Right cardiac atrium (tissue), 5 donors: ENCODE results near the gene CSNK1A1. TPM values are rescaled to one million over a fixed set of nuclear protein-coding genes. Genes with fewer than 3 reads are reported as not detected.
A peak's percentile ranks its signal among the peaks of the same experiment; 100 is the strongest.
"Not testable (repeated sequence)": the region's sequence is repeated elsewhere in the genome, so short reads cannot be mapped to it uniquely, and the experiment has no call there.

Source experiments
- ATAC-seq, 2 donors: fragments of 200-7000 bp; cut with Tn5 transposase; one replicate each; pipeline versions ENCODE4 v1.8.0 to v1.9.1; 2020; ENCODE audit warnings: moderate library complexity in 2 of 2, mild to moderate bottlenecking in 1 of 2
- DNase-seq, 3 donors: peaks; one replicate each; pipeline ENCODE4 v3.0.0-alpha.2; 2020
- H3K27ac ChIP-seq: one replicate; pipeline ENCODE4 v1.5.1; 2013; ENCODE audit warnings: mild to moderate bottlenecking, low read length, control low read depth, moderate library complexity
- H3K27me3 ChIP-seq: one replicate; pipeline ENCODE4 v1.6.1; 2013; ENCODE audit not compliant: control insufficient read depth, insufficient read depth
- H3K4me1 ChIP-seq: one replicate; pipeline ENCODE4 v1.6.1; 2013; ENCODE audit warnings: low read length; ENCODE audit not compliant: control insufficient read depth, insufficient read depth
- H3K4me3 ChIP-seq: one replicate; pipeline ENCODE4 v1.5.1; 2013; ENCODE audit warnings: low read length, control low read depth
- H3K9me3 ChIP-seq: one replicate; pipeline ENCODE4 v1.6.1; 2013; ENCODE audit warnings: low read length; ENCODE audit not compliant: control insufficient read depth
- WGBS: extraction: QIAGEN DNeasy Blood & Tissue Kit; methylation state at CpG from one replicate; pipeline ENCODE4 v1.1.7; 2013; 5-methylcytosine and 5-hydroxymethylcytosine counted together
- intact Hi-C, 4 donors: fragments of 100-400 bp; cut with DNase I; formaldehyde crosslinking; loops; one replicate each; pipeline versions ENCODE4 v1.11.0 to v1.14.0; 2022 to 2023
- long read RNA-seq, 4 donors: library from polyadenylated mRNA; unstranded; transcript quantifications; one replicate each; pipeline ENCODE4 v2.0.0, GENCODE V29; 2020 to 2021
- polyA plus RNA-seq: library from polyadenylated mRNA; stranded (reverse); fragments of 200-250 nt; gene quantifications from one replicate; pipeline ENCODE4 v1.2.3, GENCODE V29; 2013
- total RNA-seq, 4 donors: library from RNA; stranded (reverse); fragmentation: NEBNext Ultra II Directional; extraction: Animal tissue kit (Norgen Biotek cat#: 25700); gene quantifications; one replicate each; pipeline ENCODE4 v1.2.1, GENCODE V29; 2021
- donor health status: healthy with polysubstance abuse.
- donor health status: DM: no; HTN: yes; CAD: no.
- donor health status: DM: no; HTN: no; CAD: no.
- donor health status: DM: no; HTN: yes; CAD: no; lungs with severe emphysema.
- donor health status: DM: yes; HTN: yes; CAD: no.

The CSNK1A1 gene
- total RNA-seq (100 to 1,000 TPM; 197 to 433 (median 236) TPM), polyA plus RNA-seq (74.5 TPM)
- long read RNA-seq, donor 1, full-length matches to known transcripts, result 268 of 333 reads
- long read RNA-seq, donor 1, partial matches to known transcripts, result 24 of 333 reads
- long read RNA-seq, donor 1, other reads (novel, unspliced or antisense), result 41 of 333 reads
- long read RNA-seq, donor 2, full-length matches to known transcripts, result 72 of 85 reads
- long read RNA-seq, donor 2, partial matches to known transcripts, result 4 of 85 reads
- long read RNA-seq, donor 2, other reads (novel, unspliced or antisense), result 9 of 85 reads
- long read RNA-seq, donor 3, full-length matches to known transcripts, result 812 of 1,140 reads
- long read RNA-seq, donor 3, partial matches to known transcripts, result 122 of 1,140 reads
- long read RNA-seq, donor 3, other reads (novel, unspliced or antisense), result 206 of 1,140 reads
- long read RNA-seq, donor 4, full-length matches to known transcripts, result 91 of 113 reads
- long read RNA-seq, donor 4, partial matches to known transcripts, result 2 of 113 reads
- long read RNA-seq, donor 4, other reads (novel, unspliced or antisense), result 20 of 113 reads

DNA sequence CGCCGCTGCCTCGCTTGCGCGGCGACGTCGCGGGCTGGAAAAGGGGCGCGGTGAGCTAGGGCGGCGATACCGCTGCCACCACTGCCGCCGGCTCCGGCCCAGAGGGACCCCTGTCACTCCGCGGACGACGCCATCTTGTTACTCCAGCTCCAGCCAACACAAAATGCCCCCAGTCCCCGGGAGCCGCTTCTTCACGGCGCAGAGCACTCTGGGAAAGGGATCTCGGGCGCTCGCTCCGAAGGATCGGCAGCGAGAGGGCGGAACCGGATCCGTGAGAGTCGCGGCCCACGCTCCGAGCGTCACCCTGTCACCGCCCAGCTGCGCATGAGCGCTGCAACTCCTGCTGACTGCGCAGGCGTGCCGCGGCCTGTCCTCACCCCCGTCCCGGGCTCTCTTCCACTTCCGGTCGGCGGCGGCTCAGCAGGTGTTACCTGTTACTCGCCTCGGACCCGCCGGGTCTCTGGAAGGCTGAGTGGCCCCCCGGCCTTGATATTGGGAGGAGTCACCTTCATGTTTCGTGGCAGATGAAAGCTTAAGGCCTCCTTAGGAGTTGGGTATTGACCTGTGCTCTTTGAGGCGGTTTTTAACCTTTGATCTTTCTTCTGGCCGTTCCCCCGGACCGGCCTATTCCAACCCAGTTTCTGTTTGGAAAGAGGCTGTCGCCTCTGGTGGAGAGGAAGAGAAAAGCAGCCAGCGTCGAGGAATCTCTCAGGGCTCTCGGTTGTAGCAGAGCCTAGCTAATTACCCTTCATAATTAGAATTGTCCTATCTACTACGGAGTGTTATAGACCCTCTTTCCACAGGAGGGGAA, at the start of gene CSNK1A1:
Gene CSNK1A1, minus strand, starts transcription at position 213 of the 811 bp plus-strand sequence. CDS start 475 bp downstream, outside the sequence.
- no peaks in the 10 kb centered on the region for H3K27me3 ChIP-seq
- intact Hi-C loops, result loop anchor here in 3 of 4 donors (5.0 kb wide), 2 partner anchors 104 to 109 kb away; no protein-coding TSS in a partner anchor
- H3K4me1 ChIP-seq, result no peaks in the 10 kb centered on the region
- WGBS, result under 1% methylated on average over 67 of the region's 67 CpGs
- peak within 1 kb of the TSS; percentile 99 for H3K27ac ChIP-seq
- H3K9me3 ChIP-seq, result no peaks in the 10 kb centered on the region
- ATAC-seq (peak; percentile 98 to 99), DNase-seq (peak; percentile 98 to 100 (median 99))
- H3K4me3 ChIP-seq, result peak within 1 kb of the TSS; percentile 97

GRCh38 chr5:149600932-149601331, 49.7 kb upstream of the CSNK1A1 start:
- no peak overlapping the region for H3K4me3 ChIP-seq
- no peak for DNase-seq
- peaks cover 6% of the 10 kb centered on the region for H3K4me1 ChIP-seq
- no peaks in the 10 kb centered on the region for H3K27me3 ChIP-seq
- no peak overlapping the region for H3K27ac ChIP-seq
- intact Hi-C loops, result no loop called here
- no peaks in the 10 kb centered on the region for H3K9me3 ChIP-seq
- 87% methylated on average over 3 of the region's 3 CpGs for WGBS
- ATAC-seq, result no peak

GRCh38 chr5:149599375-149599774, 48.1 kb upstream of the CSNK1A1 start:
- no peaks in the 10 kb centered on the region for H3K27me3 ChIP-seq
- intact Hi-C loops, result no loop called here
- no peak overlapping the region for H3K27ac ChIP-seq
- peaks cover 5% of the 10 kb centered on the region for H3K4me1 ChIP-seq
- no peaks in the 10 kb centered on the region for H3K9me3 ChIP-seq
- H3K4me3 ChIP-seq, result no peak overlapping the region
- ATAC-seq (no peak), DNase-seq (no peak)
- 89% methylated on average over 4 of the region's 4 CpGs for WGBS

GRCh38 chr5:149598966-149599365, 47.7 kb upstream of the CSNK1A1 start:
- no peak overlapping the region for H3K4me3 ChIP-seq
- intact Hi-C loops, result no loop called here
- WGBS, result 92% methylated on average over 3 of the region's 3 CpGs
- no peaks in the 10 kb centered on the region for H3K9me3 ChIP-seq
- no peaks in the 10 kb centered on the region for H3K27me3 ChIP-seq
- H3K27ac ChIP-seq, result no peak overlapping the region
- no peak for DNase-seq
- H3K4me1 ChIP-seq, result peaks cover 5% of the 10 kb centered on the region
- no peak for ATAC-seq

DNA sequence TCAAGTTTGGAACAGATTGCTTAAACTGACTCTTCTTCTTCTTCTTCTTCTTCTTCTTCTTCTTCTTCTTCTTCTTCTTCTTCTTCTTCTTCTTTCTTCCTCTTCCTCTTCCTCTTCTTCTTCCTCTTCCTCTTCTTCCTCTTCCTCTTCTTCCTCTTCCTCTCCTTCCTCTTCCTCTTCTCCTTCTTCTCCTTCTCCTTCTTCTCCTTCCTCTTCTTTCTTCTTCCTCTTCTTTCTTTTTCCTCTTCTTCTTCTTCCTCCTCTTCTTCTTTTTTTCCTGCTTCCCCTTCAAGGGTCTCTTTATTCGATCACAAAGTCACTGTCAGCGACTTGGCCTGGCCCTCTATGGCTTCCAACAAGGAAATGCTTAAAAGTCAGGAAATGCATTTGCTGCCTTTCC, 47.0 kb upstream of the CSNK1A1 start:
- H3K27me3 ChIP-seq, H3K9me3 ChIP-seq, ATAC-seq, H3K4me3 ChIP-seq, H3K4me1 ChIP-seq, DNase-seq, H3K27ac ChIP-seq, intact Hi-C loops: not testable (repeated sequence)
- WGBS, result 90% methylated on average over 2 of the region's 2 CpGs

DNA sequence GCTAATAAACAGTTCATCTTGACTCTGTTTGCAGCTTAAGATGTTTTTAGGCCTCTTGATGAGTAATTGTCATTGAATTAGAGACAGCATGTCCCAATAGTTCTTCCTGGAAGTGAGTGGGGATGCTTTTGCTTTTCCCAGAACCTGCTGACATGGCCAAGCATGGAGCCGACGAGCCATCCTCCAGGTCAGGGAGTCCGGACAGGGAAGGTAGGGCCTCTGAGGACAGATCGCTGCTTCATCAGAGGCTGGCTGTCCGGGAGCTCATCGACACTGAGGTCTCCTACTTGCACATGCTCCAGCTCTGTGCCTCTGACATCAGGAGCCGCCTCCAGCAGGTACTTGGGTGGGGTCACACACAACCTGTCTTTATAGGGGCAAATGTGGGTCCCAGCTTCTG, 46.4 kb upstream of the CSNK1A1 start:
- Histone ChIP-seq H3K9me3 (no peaks in the 10 kb centered on the region), H3K4me1 (peaks cover 5% of the 10 kb centered on the region), H3K4me3 (no peak overlapping the region), H3K27ac (no peak overlapping the region), H3K27me3 (no peaks in the 10 kb centered on the region)
- intact Hi-C loops, result no loop called here
- ATAC-seq (no peak), DNase-seq (no peak)
- 97% methylated on average over 7 of the region's 7 CpGs for WGBS

DNA sequence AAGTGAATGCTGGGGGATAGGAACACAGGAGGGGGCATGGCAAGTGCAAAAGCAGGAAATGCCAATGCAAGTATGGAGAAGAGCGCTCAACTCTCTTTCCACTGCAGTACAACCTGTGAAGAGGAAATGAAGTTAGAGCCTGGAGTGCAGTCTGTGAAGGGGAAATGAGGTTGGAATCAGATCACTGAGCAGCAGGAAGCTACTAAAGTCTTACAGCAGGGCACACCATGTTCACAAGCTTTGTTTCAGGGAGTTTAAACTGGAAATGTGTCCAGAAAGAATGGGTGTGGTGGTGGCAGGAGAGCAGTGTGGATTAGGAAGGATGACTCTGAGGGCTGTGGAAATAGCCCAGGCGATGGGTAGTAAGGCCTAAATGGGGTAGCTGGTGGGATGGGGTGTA, 45.5 kb upstream of the CSNK1A1 start:
- DNase-seq, result no peak
- intact Hi-C loops, result no loop called here
- H3K4me1 ChIP-seq, result peaks cover 5% of the 10 kb centered on the region

GRCh38 chr5:149595105-149595504, 43.9 kb upstream of the CSNK1A1 start:
- H3K27ac ChIP-seq, H3K4me3 ChIP-seq, H3K4me1 ChIP-seq, intact Hi-C loops, DNase-seq, H3K9me3 ChIP-seq, H3K27me3 ChIP-seq, ATAC-seq: not testable (repeated sequence)
- 91% methylated on average over 3 of the region's 3 CpGs for WGBS

More for the DNA sequence above, 45.5 kb upstream of the CSNK1A1 start:
- no peak overlapping the region for H3K4me3 ChIP-seq
- H3K27ac ChIP-seq, result no peak overlapping the region
- no peaks in the 10 kb centered on the region for H3K9me3 ChIP-seq
- no peaks in the 10 kb centered on the region for H3K27me3 ChIP-seq
- 70% methylated on average over 2 of the region's 2 CpGs for WGBS
- ATAC-seq, result peak; percentile 77 to 85

DNA sequence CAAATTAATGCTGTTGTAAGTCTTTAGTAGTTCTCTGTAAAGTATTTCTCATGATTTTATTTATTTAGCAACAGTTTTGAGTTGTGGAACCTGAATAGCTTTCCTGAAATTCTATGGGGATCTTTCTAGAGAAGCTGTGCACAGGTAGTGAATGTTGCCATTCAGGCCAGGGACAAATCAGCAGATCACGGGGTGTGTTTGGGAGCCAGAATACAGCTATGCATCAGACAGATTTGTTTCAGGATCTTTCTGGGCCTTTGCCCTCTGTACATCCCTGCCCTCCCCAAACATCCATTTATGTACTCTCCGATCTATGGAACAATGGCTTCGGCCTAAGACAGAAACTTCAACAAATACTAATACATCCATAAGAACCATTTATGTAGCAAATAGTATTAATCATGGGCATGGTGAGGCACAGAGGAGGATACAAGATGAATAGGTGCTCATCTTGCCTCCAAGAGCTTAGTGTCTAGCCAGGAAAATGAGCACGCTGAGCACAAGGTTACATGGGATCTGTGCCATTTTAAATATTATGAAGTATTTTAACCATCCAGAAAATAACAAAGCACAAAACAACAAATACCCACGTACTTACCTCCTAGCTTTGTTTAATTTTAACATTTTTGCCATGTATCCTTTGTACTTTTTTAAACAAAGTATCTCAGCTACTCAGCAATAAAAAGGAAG, 43.1 kb upstream of the CSNK1A1 start:
- Histone ChIP-seq H3K9me3 (no peaks in the 10 kb centered on the region), H3K27ac (no peak overlapping the region), H3K27me3 (no peaks in the 10 kb centered on the region), H3K4me1 (peaks cover 5% of the 10 kb centered on the region), H3K4me3 (no peak overlapping the region)
- WGBS, result 78% methylated on average over 5 of the region's 5 CpGs
- DNase-seq (no peak), ATAC-seq (no peak)
- intact Hi-C loops, result no loop called here

- intact Hi-C loops, result no loop called here
- H3K4me1 ChIP-seq, result peaks cover 5% of the 10 kb centered on the region
- H3K9me3 ChIP-seq, result no peaks in the 10 kb centered on the region
- DNase-seq (no peak), ATAC-seq (no peak)
- no peak overlapping the region for H3K27ac ChIP-seq
- 84% methylated on average over 2 of the region's 2 CpGs for WGBS
- H3K27me3 ChIP-seq, result no peaks in the 10 kb centered on the region
- no peak overlapping the region for H3K4me3 ChIP-seq
These were observed 42.1 kb upstream of the CSNK1A1 start for GRCh38 chr5:149593370-149593769.
